Heart right ventricle (tissue), 16 donors: ENCODE data around the gene ADGRG4. TPM values are rescaled to one million over a fixed set of nuclear protein-coding genes. Genes with fewer than 3 reads are reported as not detected.

Experiments
- ATAC-seq, 8 donors: fragments of 200-7000 bp; cut with Tn5 transposase; one replicate each; pipeline ENCODE4 v1.9.1; 2020; ENCODE audit warnings: mild to moderate bottlenecking in 8 of 8, moderate library complexity in 8 of 8, moderate number of reproducible peaks in 1 of 8
- DNase-seq, 2 donors: peaks; one replicate each; pipeline ENCODE4 v3.0.0-alpha.2; 2020
- H3K27ac ChIP-seq, 10 donors: fragments of 200-600 bp; sonication (generic) in 2 of 10; one replicate each; pipeline versions ENCODE4 v1.5.0 to v1.8.0; 2020 to 2022; ENCODE audit warnings: mild to moderate bottlenecking in 3 of 10
- H3K27me3 ChIP-seq, 7 donors: fragments of 200-600 bp; one replicate each; pipeline ENCODE4 v1.8.0; 2021 to 2022; ENCODE audit warnings: mild to moderate bottlenecking in 2 of 7
- H3K36me3 ChIP-seq, 9 donors: fragments of 200-600 bp; sonication (generic) in 1 of 9; one replicate each; pipeline versions ENCODE4 v1.5.0 to v1.8.0; 2020 to 2022; ENCODE audit warnings: mild to moderate bottlenecking in 2 of 9
- H3K4me1 ChIP-seq, 9 donors: fragments of 200-600 bp; sonication (generic) in 1 of 9; one replicate each; pipeline versions ENCODE4 v1.5.0 to v1.8.0; 2020 to 2022; ENCODE audit warnings: mild to moderate bottlenecking in 4 of 9
- H3K4me3 ChIP-seq, 10 donors: fragments of 200-600 bp; sonication (generic) in 2 of 10; one replicate each; pipeline versions ENCODE4 v1.5.0 to v1.8.0; 2020 to 2022; ENCODE audit warnings: mild to moderate bottlenecking in 7 of 10, moderate library complexity in 2 of 10
- H3K9me3 ChIP-seq, 11 donors: fragments of 200-600 bp in 10 of 11; sonication (generic) in 2 of 11; one replicate each; pipeline versions ENCODE4 v1.5.0 to v1.8.0; 2013 to 2022; ENCODE audit warnings: mild to moderate bottlenecking in 2 of 11, control low read depth in 1 of 11, moderate library complexity in 1 of 11
- WGBS, 2 donors: extraction: QIAGEN DNeasy Blood & Tissue Kit; methylation state at CpG; one replicate each; pipeline ENCODE4 v1.1.7; 2013; ENCODE audit warnings: inconsistent platforms in 1 of 2; 5-methylcytosine and 5-hydroxymethylcytosine counted together
- intact Hi-C, 10 donors: fragments of 100-400 bp; cut with DNase I; formaldehyde crosslinking; loops; one replicate each; pipeline versions ENCODE4 v1.11.1 to v1.14.2; 2022
- polyA plus RNA-seq, 2 donors: library from polyadenylated mRNA; stranded (reverse); fragments of 200-250 nt; gene quantifications; one replicate each; pipeline ENCODE4 v1.2.3, GENCODE V29; 2013
- total RNA-seq, 10 donors: library from RNA; stranded (reverse); fragmentation: NEBNext Ultra II Directional in 3 of 10; extraction: Animal tissue kit (Norgen Biotek cat#: 25700) in 3 of 10; gene quantifications; one replicate each; pipeline versions ENCODE4 v1.2.1 to v1.2.4, GENCODE V29; 2021 to 2023
- TF ChIP-seq, protein P1 (sequence below), 9 donors: fragments of 200-600 bp; sonication (generic) in 2 of 9; IDR thresholded peaks; one replicate each; pipeline versions ENCODE4 v1.5.0 to v1.8.0; 2021 to 2022; ENCODE audit warnings: antibody characterized with exemption in 9 of 9, mild to moderate bottlenecking in 5 of 9, moderate library complexity in 1 of 9
- donor health status: Arrhythmogenic right ventricular cardiomyopathy.
- donor health status: ischemic (EF 13 %, LVEDD 7.1; RV severe dilation, severe dysfunction).
- donor health status: healthy with polysubstance abuse.
- donor health status: DM: no; HTN: yes; CAD: no.
- donor health status: DM: no; HTN: no; CAD: no.
- donor health status: ischemic (EF 25% LVEDD 6.9; RV normal size, moderate dysfunction).
- donor health status: ischemic (EF 25% LVEDD 5.7; RV mildly dilated, moderate dysfunction).
- donor health status: healthy.
- donor health status: DM: yes; HTN: yes; CAD: no.
- donor health status: Ischemic cardiomyopathy.
- donor health status: ischemic (EF 35%, LVEDD 5.7; RV mildly dilated, moderate dysfunction).
- donor health status: nonischemic (EF 11% LVEDD 7.7; RV severe dilation, severe dysfunction).
- donor health status: DM: yes; HTN: yes; CAD: no.
- donor health status: PGD.
- donor health status: ischemic (EF 29% LVEDD 5.4; RV normal size, mild dysfunction).
- donor health status: nonischemic (EF 23%, LVEDD 6.1; RV moderate dilation, normal function).

The ADGRG4 gene
- total and polyA plus RNA-seq, 12 donors, result 0.02 to 0.09 TPM; not detected in 10

DNA sequence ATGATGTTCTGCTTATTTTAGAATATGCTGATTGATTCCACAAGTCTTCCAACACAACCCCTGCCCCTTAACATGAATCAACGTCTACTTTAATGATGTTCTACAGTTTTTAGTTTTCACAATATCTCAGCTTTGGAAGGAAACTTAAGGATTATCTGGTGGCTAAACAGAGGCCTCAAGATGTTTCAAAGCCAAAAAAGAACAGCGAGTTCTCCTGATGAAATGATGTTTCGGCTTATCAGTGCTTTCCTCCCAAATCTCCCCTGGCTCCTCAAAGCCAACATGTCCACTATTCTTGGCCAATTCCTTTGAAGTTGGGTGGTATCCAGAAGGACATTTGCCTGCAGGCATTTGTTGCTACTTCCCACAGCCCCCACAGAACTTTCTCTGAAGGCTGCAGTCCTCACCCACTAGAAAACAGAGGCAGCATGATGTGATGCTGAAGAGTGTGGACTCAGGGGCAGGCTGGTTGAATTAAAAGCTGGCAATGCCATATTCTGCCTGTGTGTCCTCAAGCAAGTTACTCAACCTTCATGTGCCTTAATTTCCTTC, 87.3 kb downstream of the ADGRG4 start:
- DNase-seq, result no peak
- no peaks in the 10 kb centered on the region for H3K36me3 ChIP-seq
- 52 to 59% methylated on average over 3 of the region's 3 CpGs for WGBS, 2 donors

DNA sequence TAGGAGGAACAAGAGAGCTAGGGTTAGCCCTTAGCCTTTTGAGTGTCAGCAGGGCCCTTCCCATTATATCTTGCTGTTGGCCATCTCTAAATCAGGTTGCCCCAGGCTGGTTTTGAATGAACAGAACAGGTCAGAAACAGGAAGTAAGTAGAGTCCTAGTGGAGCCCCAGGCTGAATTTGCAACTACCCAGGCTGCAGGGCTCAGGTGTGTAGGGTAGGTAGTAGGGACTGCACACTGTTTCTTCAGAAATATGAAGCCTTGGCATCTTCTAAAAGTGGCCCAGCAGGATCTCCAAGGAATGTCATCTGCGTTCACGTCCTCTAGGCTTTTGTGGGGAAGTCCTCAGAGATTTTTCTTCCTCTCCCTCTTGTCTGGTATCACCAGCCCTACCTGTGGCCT, 90.2 kb downstream of the ADGRG4 start:
- DNase-seq (no peak), ATAC-seq (no peak)
- TF ChIP-seq, protein P1, sequence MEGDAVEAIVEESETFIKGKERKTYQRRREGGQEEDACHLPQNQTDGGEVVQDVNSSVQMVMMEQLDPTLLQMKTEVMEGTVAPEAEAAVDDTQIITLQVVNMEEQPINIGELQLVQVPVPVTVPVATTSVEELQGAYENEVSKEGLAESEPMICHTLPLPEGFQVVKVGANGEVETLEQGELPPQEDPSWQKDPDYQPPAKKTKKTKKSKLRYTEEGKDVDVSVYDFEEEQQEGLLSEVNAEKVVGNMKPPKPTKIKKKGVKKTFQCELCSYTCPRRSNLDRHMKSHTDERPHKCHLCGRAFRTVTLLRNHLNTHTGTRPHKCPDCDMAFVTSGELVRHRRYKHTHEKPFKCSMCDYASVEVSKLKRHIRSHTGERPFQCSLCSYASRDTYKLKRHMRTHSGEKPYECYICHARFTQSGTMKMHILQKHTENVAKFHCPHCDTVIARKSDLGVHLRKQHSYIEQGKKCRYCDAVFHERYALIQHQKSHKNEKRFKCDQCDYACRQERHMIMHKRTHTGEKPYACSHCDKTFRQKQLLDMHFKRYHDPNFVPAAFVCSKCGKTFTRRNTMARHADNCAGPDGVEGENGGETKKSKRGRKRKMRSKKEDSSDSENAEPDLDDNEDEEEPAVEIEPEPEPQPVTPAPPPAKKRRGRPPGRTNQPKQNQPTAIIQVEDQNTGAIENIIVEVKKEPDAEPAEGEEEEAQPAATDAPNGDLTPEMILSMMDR (IDR thresholded peaks at IDR 0.05), result no peak
- no peaks in the 10 kb centered on the region for H3K9me3 ChIP-seq
- intact Hi-C loops, result loop anchor here in 1 of 10 donors (10.0 kb wide), 1 partner anchor 56 kb away; no protein-coding TSS in a partner anchor
- no peaks in the 10 kb centered on the region for H3K4me1 ChIP-seq
- 83 to 88% methylated on average over 2 of the region's 2 CpGs for WGBS, 2 donors
- peaks cover 0 to 45% (median 0%) of the 10 kb centered on the region in 7 donors for H3K27me3 ChIP-seq
- H3K36me3 ChIP-seq, result no peaks in the 10 kb centered on the region
- H3K4me3 ChIP-seq, result no peak overlapping the region
- H3K27ac ChIP-seq, result no peak overlapping the region

More for the DNA sequence above, 87.3 kb downstream of the ADGRG4 start:
- no peak overlapping the region for H3K27ac ChIP-seq
- TF ChIP-seq, protein P1 (IDR thresholded peaks at IDR 0.05), result no peak
- intact Hi-C loops, result no loop called here
- peak in 1 of 8 donors; percentile 44 for ATAC-seq
- H3K4me3 ChIP-seq, result no peak overlapping the region
- peaks cover 0 to 47% (median 0%) of the 10 kb centered on the region in 7 donors for H3K27me3 ChIP-seq
- no peaks in the 10 kb centered on the region for H3K4me1 ChIP-seq
- H3K9me3 ChIP-seq, result no peaks in the 10 kb centered on the region

DNA sequence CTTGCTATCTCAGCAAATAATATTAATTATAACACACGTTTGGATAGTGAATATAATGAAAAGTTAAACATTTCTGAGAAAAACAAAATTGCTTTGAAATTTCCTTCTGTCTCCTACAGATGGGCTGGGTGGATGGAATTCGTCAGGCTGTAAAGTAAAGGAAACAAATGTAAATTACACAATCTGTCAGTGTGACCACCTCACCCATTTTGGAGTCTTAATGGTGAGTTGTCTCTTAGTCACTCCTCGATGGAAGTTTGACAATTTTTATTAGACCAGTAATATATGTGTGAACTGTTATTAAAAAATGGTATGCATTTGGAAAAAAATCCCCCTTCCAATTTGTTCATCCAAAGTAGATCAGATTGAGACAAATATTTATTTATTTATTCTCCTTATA, 94.5 kb downstream of the ADGRG4 start:
- Histone ChIP-seq H3K4me3 (no peak overlapping the region), H3K9me3 (no peaks in the 10 kb centered on the region), H3K36me3 (no peaks in the 10 kb centered on the region), H3K27me3 (peaks cover 0 to 13% (median 0%) of the 10 kb centered on the region in 7 donors), H3K27ac (no peak overlapping the region), H3K4me1 (no peaks in the 10 kb centered on the region)
- TF ChIP-seq, protein P1 (IDR thresholded peaks at IDR 0.05), result no peak
- ATAC-seq (no peak), DNase-seq (no peak)
- intact Hi-C loops, result loop anchor here in 2 of 10 donors (5.0 to 10.0 kb wide), 2 partner anchors 60 to 182 kb away; no protein-coding TSS in a partner anchor
- WGBS, 2 donors, result 49 to 64% methylated on average over 3 of the region's 3 CpGs

DNA sequence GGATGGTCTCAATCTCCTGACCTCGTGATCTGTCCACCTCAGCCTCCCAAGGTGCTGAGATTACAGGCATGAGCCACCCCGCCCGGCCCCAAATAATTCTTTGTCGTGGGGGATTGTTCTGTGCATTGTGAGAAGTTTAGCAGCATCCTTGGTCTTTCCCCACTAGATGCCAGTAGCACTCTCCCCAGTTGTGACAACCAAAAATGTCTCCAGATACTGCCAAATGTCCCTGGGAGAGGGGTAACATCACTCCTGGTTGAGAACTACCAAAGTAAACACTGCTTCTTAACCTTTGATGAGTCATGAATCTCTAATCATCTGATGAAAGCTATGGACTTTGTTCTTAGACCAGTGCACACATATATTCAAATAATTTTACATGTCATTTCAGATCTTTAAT, 96.2 kb downstream of the ADGRG4 start:
- intact Hi-C loops, result loop anchor here in 2 of 10 donors (5.0 to 10.0 kb wide), 2 partner anchors 62 to 180 kb away; no protein-coding TSS in a partner anchor
- H3K27ac ChIP-seq, result no peak overlapping the region
- WGBS, 2 donors, result 72 to 73% methylated on average over 4 of the region's 4 CpGs
- no peaks in the 10 kb centered on the region for H3K4me1 ChIP-seq
- peaks cover 0 to 10% (median 0%) of the 10 kb centered on the region in 7 donors for H3K27me3 ChIP-seq
- ATAC-seq (no peak), DNase-seq (no peak)
- no peaks in the 10 kb centered on the region for H3K36me3 ChIP-seq
- H3K9me3 ChIP-seq, result no peaks in the 10 kb centered on the region
- TF ChIP-seq, protein P1 (IDR thresholded peaks at IDR 0.05), result peak in 1 of 9 donors; percentile 7
- no peak overlapping the region for H3K4me3 ChIP-seq
